ENCODE results near the gene KATNB1. TPM values are rescaled to one million over a fixed set of nuclear protein-coding genes. Genes with fewer than 3 reads are reported as not detected.

KATNB1 gene
- total RNA-seq, 4 donors from 2014 or later: 16.8 to 30.2 (median 21.0) TPM

GRCh38 chr16:57752581-57753447 is 17.2 kb downstream of the KATNB1 start:
- no peaks in the 10 kb centered on the region for H3K27me3 ChIP-seq
- H3K9me3 ChIP-seq: no peaks in the 10 kb centered on the region
- H3K4me3 ChIP-seq: no peak overlapping the region
- intact Hi-C loops (cut with DNase I): loop anchor here (10.0 kb wide), 1 partner anchor 168 kb away; no protein-coding TSS in a partner anchor
- peaks cover 0 to 12% (median 5%) of the 10 kb centered on the region in 3 donors for H3K4me1 ChIP-seq
- H3K36me3 ChIP-seq: peaks cover 0 to 81% (median 0%) of the 10 kb centered on the region in 3 donors
- WGBS, 2 donors: 93 to 100% methylated on average over 1 to 3 of the region's 44 CpGs
- no peak for DNase-seq
- no peak overlapping the region for H3K27ac ChIP-seq
- TF ChIP-seq POLR2A (IDR thresholded peaks at IDR 0.05) (no peak), CTCF (IDR thresholded peaks at IDR 0.05) (no peak)

- H3K9me3 ChIP-seq: no peaks in the 10 kb centered on the region
- H3K27me3 ChIP-seq: no peaks in the 10 kb centered on the region
- DNase-seq: no peak
- intact Hi-C loops (cut with DNase I): loop anchor here (10.0 kb wide), 1 partner anchor 169 kb away; no protein-coding TSS in a partner anchor
- 93 to 95% methylated on average over 9 to 20 of the region's 32 CpGs for WGBS, 2 donors
- peaks cover 0 to 12% (median 5%) of the 10 kb centered on the region in 3 donors for H3K4me1 ChIP-seq
- H3K4me3 ChIP-seq: no peak overlapping the region
- H3K36me3 ChIP-seq: peaks cover 0 to 81% (median 4%) of the 10 kb centered on the region in 3 donors
- TF ChIP-seq CTCF (IDR thresholded peaks at IDR 0.05): no peak
- no peak for TF ChIP-seq POLR2A (IDR thresholded peaks at IDR 0.05)
- H3K27ac ChIP-seq: no peak overlapping the region
These were observed 18.1 kb downstream of the KATNB1 start for GRCh38 chr16:57753448-57754353.

GRCh38 chr16:57754354-57755060 is 18.9 kb downstream of the KATNB1 start:
- TF ChIP-seq CTCF (IDR thresholded peaks at IDR 0.05): no peak
- no peak for TF ChIP-seq POLR2A (IDR thresholded peaks at IDR 0.05)
- Histone ChIP-seq H3K36me3 (peaks cover 0 to 85% (median 4%) of the 10 kb centered on the region in 3 donors), H3K27me3 (no peaks in the 10 kb centered on the region), H3K4me1 (peaks cover 3 to 18% (median 11%) of the 10 kb centered on the region in 3 donors), H3K27ac (no peak overlapping the region), H3K4me3 (no peak overlapping the region), H3K9me3 (no peaks in the 10 kb centered on the region)
- no peak for DNase-seq
- intact Hi-C loops (cut with DNase I): loop anchor here (5.0 to 10.0 kb wide), 3 partner anchors 108 to 248 kb away; partner anchors contain the start of genes USB1 and ZNF319
- 0 to 84% methylated on average over 1 to 4 of the region's 9 CpGs for WGBS, 2 donors

- no peak for DNase-seq
- intact Hi-C loops (cut with DNase I): loop anchor here (5.0 to 10.0 kb wide), 3 partner anchors 107 to 247 kb away; partner anchors contain the start of genes USB1 and ZNF319
- Histone ChIP-seq H3K4me1 (peaks cover 10 to 25% (median 12%) of the 10 kb centered on the region in 3 donors), H3K27ac (no peak overlapping the region), H3K9me3 (no peaks in the 10 kb centered on the region), H3K4me3 (no peak overlapping the region), H3K27me3 (no peaks in the 10 kb centered on the region), H3K36me3 (peaks cover 0 to 92% (median 4%) of the 10 kb centered on the region in 3 donors)
- TF ChIP-seq CTCF (IDR thresholded peaks at IDR 0.05): peak in 1 of 6 experiments; percentile 15
- TF ChIP-seq POLR2A (IDR thresholded peaks at IDR 0.05): no peak
- WGBS, 2 donors: 75 to 76% methylated on average over 4 to 5 of the region's 24 CpGs
These were observed 19.6 kb downstream of the KATNB1 start for GRCh38 chr16:57755061-57755684.
